Islet of Langerhans (tissue), 1 donor: ENCODE data around the gene PTS.
"Not testable (repeated sequence)": the region's sequence is repeated elsewhere in the genome, so short reads cannot be mapped to it uniquely, and the experiment has no call there.

Source experiments
- FAIRE-seq: peaks from one replicate; lab custom pipeline; 2011; peaks lifted over from hg19 to GRCh38; lab: Jason Lieb, UNC

Gene PTS

DNA sequence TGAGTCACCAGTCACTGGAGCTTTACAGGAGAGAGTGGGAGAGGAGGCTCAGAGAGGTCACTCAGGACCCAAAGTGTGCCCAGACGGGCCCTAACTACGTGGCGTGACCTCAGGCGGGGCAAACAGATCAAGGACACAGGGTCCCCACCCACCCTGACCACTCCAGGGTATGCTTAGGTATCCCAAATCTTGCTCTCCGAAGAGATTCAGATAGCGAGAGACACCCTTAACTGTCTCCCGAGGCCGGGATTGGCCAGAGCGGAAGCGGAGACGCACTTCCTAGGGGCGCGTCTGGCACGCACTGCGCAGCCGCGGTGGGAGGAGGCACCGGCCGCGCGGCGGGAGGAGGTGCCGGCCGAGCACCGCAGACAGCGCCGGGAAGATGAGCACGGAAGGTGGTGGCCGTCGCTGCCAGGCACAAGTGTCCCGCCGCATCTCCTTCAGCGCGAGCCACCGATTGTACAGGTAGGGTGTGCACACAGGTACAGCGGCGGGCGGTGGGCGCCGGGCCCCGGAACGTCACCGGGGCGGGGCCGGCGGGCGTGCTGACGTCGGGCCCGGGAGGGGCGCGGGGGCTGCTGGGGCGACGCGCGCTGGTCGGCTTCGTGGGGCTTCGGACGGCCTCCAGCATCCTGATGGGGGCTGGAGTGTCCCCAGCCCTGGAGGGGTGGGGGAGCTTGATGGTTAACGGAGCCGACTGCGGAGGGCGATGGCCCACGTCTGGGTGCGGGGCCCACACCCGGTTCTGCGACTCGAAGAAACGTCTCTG, at the start of gene PTS:
PTS (plus strand) TSS at position 367 of the 769 bp plus-strand sequence; CDS start at position 383, 16 bp downstream.
- FAIRE-seq: no peak

DNA sequence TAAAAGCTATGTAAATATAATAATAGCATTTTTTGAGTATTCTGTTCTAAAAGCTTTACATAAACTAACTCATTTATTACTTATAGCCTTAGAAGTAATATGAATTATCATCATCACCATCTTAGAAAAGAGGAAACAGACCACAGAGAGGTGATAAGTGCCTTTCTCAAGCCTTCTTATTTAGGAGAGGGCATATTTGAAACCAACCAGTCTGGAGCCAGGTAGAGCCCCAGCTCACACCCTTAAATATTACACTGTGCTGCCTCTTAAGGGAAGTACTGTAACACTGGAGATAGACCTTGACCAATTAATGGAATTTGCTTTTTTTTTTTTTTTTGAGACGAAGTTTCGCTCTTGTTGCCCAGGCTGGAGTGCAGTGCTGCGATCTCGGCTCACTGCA, 48.6 kb upstream of the PTS start:
- FAIRE-seq: no peak

DNA sequence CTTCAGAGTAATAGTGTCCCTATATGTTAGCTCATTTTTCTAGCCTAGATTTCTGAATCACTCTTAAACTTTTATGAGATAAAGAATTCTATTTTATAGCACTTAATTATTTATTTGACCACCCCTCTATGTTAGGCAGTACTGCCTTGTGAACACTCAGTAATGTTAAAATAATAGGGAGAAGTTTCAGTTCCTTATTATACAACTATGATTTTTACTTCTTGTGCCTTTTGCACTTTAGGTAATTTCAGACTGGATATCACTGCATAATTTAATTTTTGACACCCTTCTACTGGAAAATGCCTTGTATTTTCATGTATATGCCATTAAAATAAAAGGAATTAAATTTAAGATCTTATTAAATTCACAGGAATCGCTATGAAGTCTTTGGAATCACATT, 47.8 kb upstream of the PTS start:
- no peak for FAIRE-seq

DNA sequence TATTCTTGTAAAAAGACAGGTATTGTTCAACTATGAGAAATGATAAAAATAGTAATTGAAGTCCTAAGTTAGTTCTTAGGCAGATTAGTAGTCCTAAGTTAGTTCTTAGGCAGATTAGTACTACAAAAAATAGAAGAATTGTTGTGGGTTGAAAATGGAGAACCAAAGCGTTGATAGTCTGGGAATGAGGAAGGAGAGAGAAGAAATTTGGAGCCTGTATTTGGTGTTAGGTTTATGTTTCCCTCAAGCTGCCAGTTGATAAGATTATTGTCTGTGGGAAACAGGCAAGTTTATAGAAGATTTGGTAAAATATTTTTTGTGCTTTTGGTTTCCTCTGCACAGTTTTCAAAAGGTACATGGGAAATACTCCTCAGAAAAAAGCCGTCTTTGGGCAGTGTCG, 47.3 kb upstream of the PTS start:
- no peak for FAIRE-seq

DNA sequence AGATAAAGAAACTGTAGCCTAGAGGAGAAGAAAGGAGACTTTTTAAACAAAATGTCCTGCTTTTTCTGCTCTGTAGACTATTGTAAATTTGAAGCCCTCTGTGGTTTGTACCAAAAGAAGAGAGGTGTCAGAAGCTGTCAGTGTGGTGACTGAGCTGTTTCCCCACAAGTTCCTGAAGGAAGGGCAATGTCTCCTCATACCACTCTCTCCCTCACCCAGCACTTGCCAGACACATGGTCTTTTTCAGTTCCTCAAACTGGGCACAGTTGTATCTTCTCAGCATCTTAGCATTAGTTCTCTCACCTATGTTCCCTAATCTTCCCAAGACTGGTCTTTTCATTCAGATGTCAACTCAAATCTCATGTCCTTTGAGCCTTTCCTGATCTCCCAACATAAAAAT, 46.6 kb upstream of the PTS start:
- no peak for FAIRE-seq

DNA sequence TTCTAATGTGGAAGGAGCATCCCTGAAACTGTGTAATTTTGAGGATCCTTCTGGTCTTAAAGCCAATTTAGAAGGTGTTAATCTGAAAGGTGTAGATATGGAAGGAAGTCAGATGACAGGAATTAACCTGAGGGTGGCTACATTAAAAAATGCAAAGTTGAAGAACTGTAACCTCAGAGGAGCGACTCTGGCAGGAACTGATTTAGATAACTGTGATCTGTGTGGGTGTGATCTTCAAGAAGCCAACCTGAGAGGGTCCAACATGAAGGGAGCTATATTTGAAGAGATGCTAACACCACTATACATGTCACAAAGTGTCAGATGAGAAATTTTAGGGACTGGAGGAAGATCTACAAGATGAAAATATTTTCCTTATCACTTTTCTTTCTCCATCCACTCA, 43.4 kb upstream of the PTS start:
- FAIRE-seq: no peak

DNA sequence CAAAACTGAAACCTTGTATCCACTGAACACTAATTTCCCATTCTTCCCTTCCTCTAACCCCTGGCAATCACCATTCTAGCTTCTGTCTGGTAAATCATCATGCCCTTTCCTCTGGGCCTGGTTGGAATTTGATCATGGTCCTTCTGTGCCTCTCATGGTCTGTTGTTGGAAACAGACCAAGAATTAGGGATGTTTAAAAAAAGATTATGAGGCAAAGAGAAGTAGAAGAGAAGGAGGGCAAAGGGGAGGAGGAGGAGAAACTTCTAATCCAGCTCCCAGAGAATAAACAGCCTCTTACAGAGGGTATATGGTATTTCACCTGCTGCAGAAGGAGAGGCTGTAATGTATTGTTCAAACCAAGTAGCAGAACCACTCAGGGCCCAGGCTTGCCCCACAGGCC, 40.3 kb upstream of the PTS start:
- FAIRE-seq: no peak

DNA sequence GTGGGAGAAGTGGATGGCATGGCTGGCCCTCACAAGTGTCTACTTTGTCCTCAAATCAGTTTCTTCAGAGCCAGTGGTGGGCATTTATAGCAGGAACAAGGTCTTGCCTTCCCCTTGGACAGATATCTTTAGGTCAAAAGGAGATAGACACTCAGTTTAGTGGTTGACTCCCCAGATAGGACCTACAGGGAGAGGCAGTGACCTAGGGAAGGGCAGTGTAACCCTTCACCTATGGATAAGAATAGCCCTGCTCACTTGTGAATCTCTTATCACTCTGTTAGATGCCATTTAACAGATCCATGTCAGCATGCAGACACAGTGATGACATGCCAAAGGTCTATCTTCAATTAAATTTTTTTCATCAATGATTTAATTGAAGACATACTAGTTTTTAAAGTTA, 39.9 kb upstream of the PTS start:
- no peak for FAIRE-seq

DNA sequence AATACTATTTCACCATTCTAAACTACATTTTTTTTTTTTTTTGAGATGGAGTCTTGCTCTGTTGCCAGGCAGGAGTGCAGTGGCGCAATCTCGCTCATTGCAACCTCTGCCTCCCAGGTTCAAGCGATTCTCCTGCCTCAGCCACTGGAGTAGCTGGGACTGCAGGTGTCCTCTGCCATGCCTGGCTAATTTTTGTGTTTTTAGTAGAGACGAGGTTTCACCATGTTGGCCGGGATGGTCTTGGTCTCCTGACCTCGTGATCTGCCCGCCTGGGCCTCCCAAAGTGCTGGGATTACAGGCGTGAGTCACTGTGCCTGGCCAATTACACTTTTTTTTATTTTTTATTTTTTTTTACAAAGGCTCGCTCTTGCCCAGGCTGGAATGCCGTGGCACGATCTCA, 31.1 kb upstream of the PTS start:
- not testable (repeated sequence) for FAIRE-seq

DNA sequence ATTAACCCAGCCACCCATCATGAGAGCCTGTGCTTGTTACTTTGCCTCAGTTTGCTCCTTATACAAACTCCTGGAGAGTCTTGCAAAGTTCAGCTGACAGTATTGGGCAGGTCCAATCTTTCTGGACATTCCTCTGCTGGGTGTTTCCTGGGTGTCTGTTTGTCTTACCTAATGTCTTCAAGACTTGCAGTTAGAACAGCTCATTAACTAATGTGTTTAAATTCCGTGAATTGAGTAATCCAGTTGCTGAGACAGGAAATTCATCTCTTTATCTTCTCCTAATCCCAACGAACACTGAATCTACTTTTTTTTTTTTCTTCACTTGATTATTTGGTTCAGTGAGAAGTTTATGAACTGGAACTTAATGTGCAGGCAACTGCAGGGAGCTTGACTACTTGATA, 30.3 kb upstream of the PTS start:
- no peak for FAIRE-seq

DNA sequence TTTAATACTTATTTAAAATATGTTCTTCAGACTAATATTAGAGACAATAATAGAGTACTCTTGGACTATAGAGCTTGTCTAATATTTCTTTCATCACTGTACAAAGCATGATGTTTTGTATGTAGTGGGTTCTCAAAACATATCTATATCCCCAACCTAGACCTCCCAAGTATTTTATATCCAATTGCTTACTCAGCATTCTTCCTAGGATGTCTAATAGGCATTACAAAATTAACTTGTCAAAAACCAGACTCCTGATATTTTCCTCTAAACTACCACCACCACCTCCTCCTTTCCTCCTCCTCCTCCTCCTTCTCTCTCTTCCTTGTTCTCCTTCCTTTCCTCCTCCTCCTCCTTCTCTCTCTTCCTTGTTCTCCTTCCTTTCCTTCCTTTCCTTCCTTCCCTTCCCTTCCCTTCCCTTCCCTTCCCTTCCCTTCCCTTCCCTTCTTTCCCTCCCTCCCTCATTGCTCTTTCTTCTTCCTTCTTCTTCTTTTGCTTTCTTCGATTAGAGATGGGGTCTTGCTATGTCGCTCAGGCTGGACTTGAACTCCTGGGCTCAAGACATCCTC, 29.6 kb upstream of the PTS start:
- FAIRE-seq: no peak

DNA sequence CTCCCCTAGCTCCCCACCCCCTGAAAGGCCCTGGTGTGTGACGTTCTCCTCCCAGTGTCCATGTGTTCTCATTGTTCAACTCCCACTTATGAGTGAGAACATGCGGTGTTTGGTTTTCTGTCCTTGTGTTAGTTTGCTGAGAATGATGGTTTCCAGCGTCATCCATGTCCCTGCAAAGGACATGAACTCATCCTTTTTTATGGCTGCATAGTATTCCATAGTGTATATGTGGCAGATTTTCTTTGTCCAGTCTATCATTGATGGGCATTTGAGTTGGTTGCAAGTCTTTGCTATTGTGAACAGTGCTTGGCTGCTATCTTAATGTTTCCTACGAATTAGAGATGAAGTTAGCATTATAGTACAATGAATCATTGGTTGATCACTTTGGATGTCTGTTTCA, 27.1 kb upstream of the PTS start:
- FAIRE-seq: not testable (repeated sequence)

DNA sequence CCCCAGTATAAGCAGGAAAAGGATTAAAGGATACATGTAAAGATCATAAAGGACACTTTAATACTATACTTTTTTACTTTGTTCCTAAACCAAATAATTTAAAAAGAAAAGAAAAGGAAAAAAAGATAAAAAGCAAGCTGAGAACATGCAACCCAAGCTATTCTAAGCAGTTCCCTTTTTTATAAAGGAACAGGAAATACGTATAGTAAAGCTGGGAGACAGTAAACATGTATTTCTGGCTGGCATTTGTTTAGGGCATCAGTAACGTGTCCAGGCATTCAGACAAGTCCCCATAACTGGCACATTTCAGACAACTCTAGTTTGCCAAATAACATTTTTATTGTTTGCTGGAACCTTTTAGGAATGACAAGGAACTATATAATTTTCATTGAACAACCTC, 26.0 kb upstream of the PTS start:
- no peak for FAIRE-seq

DNA sequence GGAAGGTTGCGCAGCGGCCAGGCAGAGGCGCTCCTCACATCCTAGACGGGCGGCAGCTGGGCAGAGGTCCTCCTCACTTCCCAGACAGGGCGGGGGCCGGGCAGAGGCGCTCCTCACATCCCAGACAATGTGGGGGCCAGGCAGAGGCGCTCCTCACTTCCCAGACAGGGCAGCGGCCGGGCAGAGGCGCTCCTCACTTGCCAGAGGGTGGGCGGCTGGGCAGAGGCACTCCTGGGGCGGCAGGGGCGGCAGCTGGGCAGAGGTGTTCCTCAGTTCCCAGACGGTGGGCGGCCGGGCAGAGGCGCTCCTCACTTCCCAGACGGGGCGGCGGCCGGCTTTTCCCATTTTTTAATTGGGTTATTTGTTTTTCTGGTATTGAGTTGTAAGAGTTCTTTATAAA, 20.2 kb upstream of the PTS start:
- no peak for FAIRE-seq

DNA sequence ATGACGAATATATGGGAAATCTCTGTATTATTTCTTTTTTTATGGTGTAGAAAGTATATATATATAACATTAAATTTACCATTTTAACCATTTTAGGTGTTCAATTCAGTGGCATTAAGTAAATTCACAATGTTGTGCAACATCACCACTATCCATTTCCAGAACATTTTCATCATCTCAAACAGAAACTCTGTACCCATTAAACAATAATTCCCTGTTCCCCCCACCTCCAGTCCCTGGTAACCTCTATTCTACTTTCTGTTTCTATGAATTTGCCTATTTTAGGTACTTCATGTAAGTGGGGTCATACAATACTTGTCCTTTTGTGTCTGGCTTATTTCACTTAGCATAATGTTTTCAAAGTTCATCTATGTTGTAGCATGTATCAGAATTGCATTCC, 15.3 kb upstream of the PTS start:
- no peak for FAIRE-seq

DNA sequence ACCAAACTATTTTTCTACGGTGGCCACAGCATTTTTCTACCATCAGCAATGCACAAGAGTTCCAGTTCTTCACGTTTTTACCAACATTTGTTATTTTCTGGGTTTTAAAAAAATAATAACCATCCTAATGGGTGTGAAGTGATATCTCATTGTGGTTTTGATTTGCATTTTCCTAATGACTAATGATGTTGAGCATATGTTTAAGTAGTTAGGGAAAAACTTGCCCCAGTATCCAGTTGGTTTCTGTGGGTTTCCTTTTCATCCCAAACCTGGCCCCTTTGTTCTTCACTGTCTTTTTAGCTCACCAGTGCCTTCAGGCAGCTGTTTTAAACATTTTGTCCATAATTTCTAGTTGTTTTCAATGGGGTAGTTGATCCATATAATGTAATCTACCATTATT, 14.7 kb upstream of the PTS start:
- FAIRE-seq: no peak

DNA sequence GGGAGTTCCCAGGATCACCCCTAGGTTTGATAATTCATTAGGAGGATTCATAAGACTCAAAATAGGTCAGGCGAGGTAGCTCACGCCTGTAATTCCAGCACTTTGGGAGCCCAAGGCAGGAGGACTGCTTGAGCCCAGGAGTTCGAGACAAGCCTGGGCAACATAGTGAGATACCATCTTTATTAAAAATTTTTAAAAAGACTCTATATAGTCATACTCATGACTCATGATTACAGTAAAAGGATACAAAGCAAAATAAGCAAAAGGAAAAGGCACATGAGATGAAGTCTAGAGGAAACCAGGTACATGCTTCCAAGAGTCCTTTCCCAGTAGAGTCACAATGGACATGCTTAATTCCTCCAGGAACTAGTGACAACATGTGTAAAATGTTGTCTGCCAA, 13.9 kb upstream of the PTS start:
- FAIRE-seq: no peak

DNA sequence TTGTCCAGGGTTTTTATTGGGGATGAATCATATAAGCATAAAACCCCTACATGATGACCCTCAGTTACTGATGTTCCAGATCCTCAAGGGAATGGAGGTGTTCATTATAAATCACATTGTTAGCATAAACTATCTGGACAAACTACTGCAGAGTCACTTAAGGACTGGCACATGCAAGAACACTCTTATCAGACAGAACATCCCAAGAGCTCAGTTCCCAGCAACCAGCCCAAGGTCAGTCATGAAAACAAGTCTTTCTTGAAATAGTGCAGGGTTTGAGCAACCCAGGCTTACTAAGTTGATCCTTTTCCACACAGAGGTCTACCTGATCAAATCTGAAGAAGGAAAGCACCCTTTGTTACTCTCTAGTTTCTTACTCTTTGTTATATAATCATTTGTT, 13.5 kb upstream of the PTS start:
- no peak for FAIRE-seq

DNA sequence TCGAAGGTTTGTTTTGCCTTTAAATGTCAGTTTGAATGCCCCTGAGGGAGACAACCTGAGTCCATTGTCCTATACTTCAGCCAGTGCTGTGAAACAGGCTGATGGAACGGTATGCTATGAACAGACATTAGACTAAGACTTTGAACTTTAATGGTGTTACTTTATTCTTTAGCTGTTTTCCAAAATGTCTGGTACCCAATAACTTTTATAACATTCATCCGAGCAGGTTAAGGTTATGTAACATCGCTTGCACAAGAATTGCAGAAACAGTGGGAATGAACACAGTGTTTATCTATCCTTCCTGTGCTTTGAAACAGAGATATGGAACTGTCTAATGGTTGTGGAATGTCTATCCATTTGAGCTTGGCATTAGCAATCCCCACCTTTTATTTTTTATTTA, 12.5 kb upstream of the PTS start:
- no peak for FAIRE-seq

DNA sequence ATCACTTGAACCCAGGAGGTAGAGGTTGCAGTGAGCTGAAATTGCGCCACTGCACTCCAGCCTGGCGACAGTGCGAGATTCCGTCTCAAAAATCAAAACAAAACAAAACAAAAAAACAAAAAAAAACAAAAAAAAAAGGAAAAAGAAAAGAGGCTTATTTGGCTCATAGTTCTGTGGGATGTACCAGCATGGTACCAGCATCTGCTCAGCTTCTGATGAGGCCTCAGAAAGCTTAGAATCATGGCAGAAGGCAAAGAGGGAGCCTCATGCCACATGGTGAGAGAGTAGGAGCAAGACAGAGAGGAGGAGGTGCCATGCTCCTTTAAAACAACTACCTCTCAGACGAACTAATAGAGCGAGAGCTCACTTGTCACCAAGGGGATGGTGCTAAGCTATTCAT, 10.6 kb upstream of the PTS start:
- FAIRE-seq: no peak

DNA sequence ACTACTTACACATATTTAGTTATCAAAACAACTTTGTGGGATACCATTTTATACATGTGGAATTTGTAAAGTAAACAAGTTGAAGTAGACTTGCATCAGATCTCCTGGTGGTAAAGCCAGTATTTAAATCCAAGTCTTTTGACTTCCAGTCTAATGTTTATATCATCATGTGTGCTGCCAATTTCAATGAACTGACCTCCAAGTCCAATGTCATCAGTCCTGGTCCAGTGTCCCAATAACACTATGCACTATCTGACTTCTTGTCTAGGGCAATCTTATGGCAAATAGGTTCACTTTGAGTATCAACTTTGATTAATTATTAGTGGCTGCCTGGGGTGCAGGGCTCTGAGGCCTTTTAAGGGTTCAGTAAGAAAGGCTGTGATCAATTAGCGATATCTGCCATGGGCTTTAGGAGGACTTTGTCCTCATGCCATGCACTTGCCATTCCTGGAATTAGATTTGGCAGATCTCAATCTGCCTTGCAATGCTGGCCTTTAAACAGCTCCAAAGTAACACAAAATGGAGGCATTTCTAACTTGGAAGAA, 9.6 kb upstream of the PTS start:
- no peak for FAIRE-seq

DNA sequence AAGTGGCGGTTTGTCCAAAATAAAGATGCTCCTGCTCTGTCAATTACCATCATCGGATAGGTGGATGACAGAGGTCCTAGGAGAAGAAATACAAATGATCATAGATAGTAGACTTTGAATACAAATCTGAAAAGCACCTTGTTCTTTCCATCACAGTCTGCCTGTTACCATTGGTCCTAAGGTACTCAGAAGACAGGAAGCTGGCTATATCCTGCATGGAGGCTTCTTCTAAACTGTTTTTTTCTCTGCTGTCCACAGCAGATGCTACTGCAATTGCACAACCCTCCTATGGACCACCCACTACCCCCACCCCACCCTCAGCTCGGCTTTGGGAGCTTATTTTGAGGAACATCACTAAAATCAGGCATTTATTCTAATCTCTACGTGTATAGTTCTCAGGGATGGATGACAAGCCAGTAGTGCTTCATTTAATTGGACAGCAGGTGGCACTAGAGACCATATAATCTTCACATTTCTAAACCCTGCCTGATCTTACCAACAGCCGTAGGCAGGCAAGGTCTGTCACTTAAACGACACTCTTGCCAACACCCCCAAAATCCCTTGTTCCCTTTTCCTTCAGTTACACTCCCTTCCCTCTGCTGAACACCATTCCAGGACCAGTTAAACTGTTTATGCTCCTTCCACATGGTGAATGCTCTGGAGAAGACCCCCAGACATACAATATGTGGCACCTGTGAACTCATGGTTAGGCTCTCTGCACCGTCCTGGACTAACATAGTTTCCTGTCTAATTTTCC, 6.6 kb upstream of the PTS start:
- peak; percentile 95 for FAIRE-seq

DNA sequence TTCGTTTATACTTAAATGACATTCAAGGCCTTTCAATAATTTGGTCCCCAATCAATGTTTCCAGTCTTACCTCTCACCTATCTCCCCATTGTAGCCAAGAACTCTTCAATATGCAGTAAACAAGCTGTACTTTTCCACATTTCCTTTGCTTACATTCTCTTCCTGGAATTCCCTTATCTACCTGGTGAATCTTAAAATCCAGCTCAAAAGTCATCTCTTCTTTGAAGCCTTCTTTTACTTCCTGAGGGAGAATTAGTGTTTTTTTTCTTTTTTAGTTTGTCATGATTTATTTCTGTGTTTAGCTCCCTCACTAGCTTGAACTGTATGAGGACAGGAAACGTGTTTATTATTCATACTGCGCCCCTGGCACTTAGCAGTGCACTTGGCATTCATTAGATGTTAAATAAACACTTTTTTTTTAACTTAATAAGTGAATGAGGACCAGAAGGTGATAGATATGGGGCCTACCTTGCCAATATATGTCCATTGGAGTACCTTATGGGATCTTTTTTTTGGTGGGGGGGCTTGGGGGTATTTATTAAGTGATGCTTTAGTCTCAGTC, 4.9 kb upstream of the PTS start:
- FAIRE-seq: no peak
